Measurements from ENCODE around the gene SLC51A. TPM values are rescaled to one million over a fixed set of nuclear protein-coding genes. Genes with fewer than 3 reads are reported as not detected.

Gene SLC51A
- total RNA-seq, 2 donors from 2014 or later: 2.1 to 65.1 TPM

- no peak for TF ChIP-seq CTCF (IDR thresholded peaks at IDR 0.05)
- Histone ChIP-seq H3K27me3 (no peaks in the 10 kb centered on the region), H3K4me1 (peaks cover 19% of the 10 kb centered on the region), H3K9me3 (no peaks in the 10 kb centered on the region), H3K9ac (ENCODE audit: low read depth in 2 of 2, low read length in 2 of 2) (no peak overlapping the region), H3K36me3 (no peaks in the 10 kb centered on the region), H3K4me3 (no peak overlapping the region), H3K27ac (no peak overlapping the region)
- intact Hi-C loops (cut with DNase I): no loop called here
- no peak for DNase-seq
These were observed 41.2 kb upstream of the SLC51A start for GRCh38 chr3:196175116-196175625.

- intact Hi-C loops (cut with DNase I): no loop called here
- Histone ChIP-seq H3K9me3 (no peaks in the 10 kb centered on the region), H3K4me1 (peaks cover 19% of the 10 kb centered on the region), H3K36me3 (no peaks in the 10 kb centered on the region), H3K9ac (ENCODE audit: low read depth in 2 of 2, low read length in 2 of 2) (no peak overlapping the region), H3K27me3 (no peaks in the 10 kb centered on the region), H3K4me3 (no peak overlapping the region), H3K27ac (no peak overlapping the region)
- no peak for TF ChIP-seq CTCF (IDR thresholded peaks at IDR 0.05)
- no peak for DNase-seq
These were observed 40.6 kb upstream of the SLC51A start for GRCh38 chr3:196175722-196176121.

- peak overlapping the region in 1 of 2 donors; percentile 65 for H3K9ac ChIP-seq (ENCODE audit: low read depth in 2 of 2, low read length in 2 of 2)
- H3K27ac ChIP-seq: peak overlapping the region; percentile 78
- intact Hi-C loops (cut with DNase I): no loop called here
- no peaks in the 10 kb centered on the region for H3K27me3 ChIP-seq
- no peaks in the 10 kb centered on the region for H3K9me3 ChIP-seq
- H3K36me3 ChIP-seq: no peaks in the 10 kb centered on the region
- H3K4me3 ChIP-seq: no peak overlapping the region
- peaks cover 19% of the 10 kb centered on the region for H3K4me1 ChIP-seq
- no peak for DNase-seq
- TF ChIP-seq CTCF (IDR thresholded peaks at IDR 0.05): no peak
These were observed 38.8 kb upstream of the SLC51A start for GRCh38 chr3:196177567-196177966.

GRCh38 chr3:196177967-196178366, 38.4 kb upstream of the SLC51A start:
- intact Hi-C loops (cut with DNase I): no loop called here
- DNase-seq: peak; percentile 74
- H3K9ac ChIP-seq (ENCODE audit: low read depth in 2 of 2, low read length in 2 of 2): peak overlapping the region in 1 of 2 donors; percentile 65
- H3K4me1 ChIP-seq: peaks cover 19% of the 10 kb centered on the region
- H3K4me3 ChIP-seq: no peak overlapping the region
- peak overlapping the region; percentile 78 for H3K27ac ChIP-seq
- no peaks in the 10 kb centered on the region for H3K27me3 ChIP-seq
- TF ChIP-seq CTCF (IDR thresholded peaks at IDR 0.05): no peak
- no peaks in the 10 kb centered on the region for H3K36me3 ChIP-seq
- H3K9me3 ChIP-seq: no peaks in the 10 kb centered on the region

GRCh38 chr3:196178993-196179379, 37.3 kb upstream of the SLC51A start:
- TF ChIP-seq CTCF (IDR thresholded peaks at IDR 0.05): no peak
- intact Hi-C loops (cut with DNase I): no loop called here
- H3K9ac ChIP-seq (ENCODE audit: low read depth in 2 of 2, low read length in 2 of 2): peak overlapping the region in 1 of 2 donors; percentile 4
- no peaks in the 10 kb centered on the region for H3K27me3 ChIP-seq
- H3K4me1 ChIP-seq: peaks cover 24% of the 10 kb centered on the region
- H3K36me3 ChIP-seq: no peaks in the 10 kb centered on the region
- H3K27ac ChIP-seq: peak overlapping the region; percentile 78
- no peak for DNase-seq
- no peaks in the 10 kb centered on the region for H3K9me3 ChIP-seq
- H3K4me3 ChIP-seq: no peak overlapping the region
